HG03066 (cell line): ENCODE results near the gene MARS2.
"Not testable (repeated sequence)": the region's sequence is repeated elsewhere in the genome, so short reads cannot be mapped to it uniquely, and the experiment has no call there.

Experiments used
- ATAC-seq: cut with Tn5 transposase; IDR thresholded peaks from one replicate; pipeline ENCODE4 v1.9.1; 2021; ENCODE audit warnings: low read depth; ENCODE audit not compliant: unreplicated experiment

The MARS2 gene

GRCh38 chr2:197705121-197705911 lies at the start of gene MARS2:
Gene MARS2, plus strand, starts transcription at chr2:197705369. Its CDS starts 37 bp downstream, at chr2:197705406.
- ATAC-seq = peak; percentile 79

- no peak for ATAC-seq
Measured at GRCh38 chr2:197657562-197657961, 47.6 kb upstream of the MARS2 start.

GRCh38 chr2:197661626-197662025 lies 43.5 kb upstream of the MARS2 start:
- ATAC-seq = no peak

GRCh38 chr2:197666277-197666676 lies 38.9 kb upstream of the MARS2 start:
- ATAC-seq = no peak

GRCh38 chr2:197668296-197668695 lies 36.9 kb upstream of the MARS2 start:
- ATAC-seq = no peak

- no peak for ATAC-seq
Measured at GRCh38 chr2:197669077-197669476, 36.1 kb upstream of the MARS2 start.

- ATAC-seq = no peak
Measured at GRCh38 chr2:197672371-197672893, 32.7 kb upstream of the MARS2 start.

GRCh38 chr2:197673106-197673505 lies 32.1 kb upstream of the MARS2 start:
- ATAC-seq = no peak

- no peak for ATAC-seq
Measured at GRCh38 chr2:197673606-197674005, 31.6 kb upstream of the MARS2 start.

GRCh38 chr2:197674060-197674459 lies 31.1 kb upstream of the MARS2 start:
- ATAC-seq = no peak

GRCh38 chr2:197674591-197674990 lies 30.6 kb upstream of the MARS2 start:
- ATAC-seq = no peak

- ATAC-seq = no peak
Measured at GRCh38 chr2:197675246-197675645, 29.9 kb upstream of the MARS2 start, which contains the start of gene RFTN2. Gene RFTN2, minus strand, starts transcription at chr2:197675587. Its CDS starts 129 bp downstream, at chr2:197675458.

GRCh38 chr2:197675711-197676188 lies 29.4 kb upstream of the MARS2 start:
- no peak for ATAC-seq

GRCh38 chr2:197677056-197677455 lies 28.1 kb upstream of the MARS2 start:
- no peak for ATAC-seq

GRCh38 chr2:197677483-197677882 lies 27.7 kb upstream of the MARS2 start:
- ATAC-seq = no peak

- not testable (repeated sequence) for ATAC-seq
Measured at GRCh38 chr2:197695206-197695605, 10.0 kb upstream of the MARS2 start.

GRCh38 chr2:197695971-197696370 lies 9.2 kb upstream of the MARS2 start:
- not testable (repeated sequence) for ATAC-seq

GRCh38 chr2:197696571-197696970 lies 8.6 kb upstream of the MARS2 start:
- not testable (repeated sequence) for ATAC-seq

GRCh38 chr2:197699724-197700123 lies 5.4 kb upstream of the MARS2 start:
- not testable (repeated sequence) for ATAC-seq

GRCh38 chr2:197700960-197701359 lies 4.2 kb upstream of the MARS2 start:
- no peak for ATAC-seq

- ATAC-seq = peak; percentile 31
Measured at GRCh38 chr2:197704434-197705120, 592 bp upstream of the MARS2 start.
